ENCODE data around the gene EBNA1BP2. TPM values are rescaled to one million over a fixed set of nuclear protein-coding genes. Genes with fewer than 3 reads are reported as not detected.
A peak's percentile ranks its signal among the peaks of the same experiment; 100 is the strongest.

Gene EBNA1BP2
- total RNA-seq, 1 donor = 50.7 TPM

- Histone ChIP-seq H3K9me3 (ENCODE audit: low read depth, low read length) (no peaks in the 10 kb centered on the region), H3K4me2 (ENCODE audit: insufficient read depth, low read length) (no peak overlapping the region), H3K79me2 (ENCODE audit: insufficient read depth, low read length) (no peaks in the 10 kb centered on the region), H4K20me1 (ENCODE audit: insufficient read depth, low read length) (no peaks in the 10 kb centered on the region), H3K27me3 (ENCODE audit: insufficient read depth, low read length) (peaks cover 3% of the 10 kb centered on the region), H3K27ac (ENCODE audit: low read depth, low read length) (no peak overlapping the region), H3K4me1 (ENCODE audit: insufficient read depth, low read length) (no peaks in the 10 kb centered on the region), H3K36me3 (ENCODE audit: insufficient read depth, low read length) (no peaks in the 10 kb centered on the region), H2AFZ (ENCODE audit: low read length) (no peak overlapping the region), H3K4me3 (ENCODE audit: insufficient read depth, low read length) (no peak overlapping the region)
- DNase-seq (ENCODE audit: insufficient read length, low spot score, missing footprints) = no peak
- no peak for TF ChIP-seq CTCF (IDR thresholded peaks at IDR 0.05; ENCODE audit: extremely low read depth, low read depth, low read length)
Observed at GRCh38 chr1:43156026-43156425, 16.1 kb downstream of the EBNA1BP2 start.

- no peak overlapping the region for H3K27ac ChIP-seq (ENCODE audit: low read depth, low read length)
- no peak for DNase-seq (ENCODE audit: insufficient read length, low spot score, missing footprints)
- no peaks in the 10 kb centered on the region for H3K4me1 ChIP-seq (ENCODE audit: insufficient read depth, low read length)
- H3K9me3 ChIP-seq (ENCODE audit: low read depth, low read length) = no peaks in the 10 kb centered on the region
- H3K27me3 ChIP-seq (ENCODE audit: insufficient read depth, low read length) = peaks cover 13% of the 10 kb centered on the region
- H3K4me2 ChIP-seq (ENCODE audit: insufficient read depth, low read length) = no peak overlapping the region
- H3K79me2 ChIP-seq (ENCODE audit: insufficient read depth, low read length) = no peaks in the 10 kb centered on the region
- TF ChIP-seq CTCF (IDR thresholded peaks at IDR 0.05; ENCODE audit: extremely low read depth, low read depth, low read length) = no peak
- no peak overlapping the region for H2AFZ ChIP-seq (ENCODE audit: low read length)
- no peak overlapping the region for H3K4me3 ChIP-seq (ENCODE audit: insufficient read depth, low read length)
- no peaks in the 10 kb centered on the region for H4K20me1 ChIP-seq (ENCODE audit: insufficient read depth, low read length)
- no peaks in the 10 kb centered on the region for H3K36me3 ChIP-seq (ENCODE audit: insufficient read depth, low read length)
Observed at GRCh38 chr1:43153443-43153842, 18.6 kb downstream of the EBNA1BP2 start.

GRCh38 chr1:43152866-43153265, 19.2 kb downstream of the EBNA1BP2 start:
- Histone ChIP-seq H3K4me2 (ENCODE audit: insufficient read depth, low read length) (no peak overlapping the region), H3K79me2 (ENCODE audit: insufficient read depth, low read length) (no peaks in the 10 kb centered on the region), H4K20me1 (ENCODE audit: insufficient read depth, low read length) (no peaks in the 10 kb centered on the region), H3K4me1 (ENCODE audit: insufficient read depth, low read length) (peaks cover 1% of the 10 kb centered on the region), H2AFZ (ENCODE audit: low read length) (peak overlapping the region; percentile 36), H3K9me3 (ENCODE audit: low read depth, low read length) (no peaks in the 10 kb centered on the region), H3K27me3 (ENCODE audit: insufficient read depth, low read length) (peaks cover 16% of the 10 kb centered on the region), H3K36me3 (ENCODE audit: insufficient read depth, low read length) (no peaks in the 10 kb centered on the region), H3K4me3 (ENCODE audit: insufficient read depth, low read length) (no peak overlapping the region), H3K27ac (ENCODE audit: low read depth, low read length) (no peak overlapping the region)
- DNase-seq (ENCODE audit: insufficient read length, low spot score, missing footprints) = no peak
- TF ChIP-seq CTCF (IDR thresholded peaks at IDR 0.05; ENCODE audit: extremely low read depth, low read depth, low read length) = no peak

GRCh38 chr1:43149889-43150288, 22.2 kb downstream of the EBNA1BP2 start:
- no peak overlapping the region for H3K27ac ChIP-seq (ENCODE audit: low read depth, low read length)
- no peaks in the 10 kb centered on the region for H3K9me3 ChIP-seq (ENCODE audit: low read depth, low read length)
- peaks cover 37% of the 10 kb centered on the region for H3K27me3 ChIP-seq (ENCODE audit: insufficient read depth, low read length)
- no peak for TF ChIP-seq CTCF (IDR thresholded peaks at IDR 0.05; ENCODE audit: extremely low read depth, low read depth, low read length)
- H3K4me2 ChIP-seq (ENCODE audit: insufficient read depth, low read length) = no peak overlapping the region
- H2AFZ ChIP-seq (ENCODE audit: low read length) = no peak overlapping the region
- no peak overlapping the region for H3K4me3 ChIP-seq (ENCODE audit: insufficient read depth, low read length)
- no peaks in the 10 kb centered on the region for H3K36me3 ChIP-seq (ENCODE audit: insufficient read depth, low read length)
- H3K4me1 ChIP-seq (ENCODE audit: insufficient read depth, low read length) = peaks cover 4% of the 10 kb centered on the region
- H4K20me1 ChIP-seq (ENCODE audit: insufficient read depth, low read length) = no peaks in the 10 kb centered on the region
- no peaks in the 10 kb centered on the region for H3K79me2 ChIP-seq (ENCODE audit: insufficient read depth, low read length)
- DNase-seq (ENCODE audit: insufficient read length, low spot score, missing footprints) = no peak

All from osteoblast (primary cell).